Superior temporal gyrus (tissue), 1 donor: ENCODE measurements around the gene APOH.
A peak's percentile ranks its signal among the peaks of the same experiment; 100 is the strongest.

Source experiments
- DNase-seq: peaks from one replicate; pipeline ENCODE4 v3.0.0-alpha.2; 2016; ENCODE audit errors: extremely low spot score

Gene APOH

GRCh38 chr17:66235377-66235994 lies 6.3 kb upstream of the APOH start:
- DNase-seq, result no peak

DNA sequence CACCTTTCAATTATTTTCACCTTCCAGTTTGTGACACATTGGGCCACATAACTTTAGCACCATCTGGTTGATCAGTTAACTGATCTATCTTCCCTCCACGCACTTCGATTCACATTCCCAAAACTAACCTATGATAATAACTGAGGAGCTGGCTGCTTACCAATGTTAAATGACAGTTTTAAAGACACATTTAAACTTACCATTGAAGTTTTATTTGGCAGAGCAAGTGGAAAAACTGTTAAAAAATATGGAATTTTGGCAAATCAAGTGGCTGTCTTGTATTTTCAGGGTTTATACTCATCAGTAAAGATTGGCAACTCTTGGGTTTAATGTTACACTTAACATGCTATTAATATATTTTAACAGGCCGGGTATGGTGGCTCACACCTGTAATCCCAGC lies 5.4 kb upstream of the APOH start:
- DNase-seq, result no peak

DNA sequence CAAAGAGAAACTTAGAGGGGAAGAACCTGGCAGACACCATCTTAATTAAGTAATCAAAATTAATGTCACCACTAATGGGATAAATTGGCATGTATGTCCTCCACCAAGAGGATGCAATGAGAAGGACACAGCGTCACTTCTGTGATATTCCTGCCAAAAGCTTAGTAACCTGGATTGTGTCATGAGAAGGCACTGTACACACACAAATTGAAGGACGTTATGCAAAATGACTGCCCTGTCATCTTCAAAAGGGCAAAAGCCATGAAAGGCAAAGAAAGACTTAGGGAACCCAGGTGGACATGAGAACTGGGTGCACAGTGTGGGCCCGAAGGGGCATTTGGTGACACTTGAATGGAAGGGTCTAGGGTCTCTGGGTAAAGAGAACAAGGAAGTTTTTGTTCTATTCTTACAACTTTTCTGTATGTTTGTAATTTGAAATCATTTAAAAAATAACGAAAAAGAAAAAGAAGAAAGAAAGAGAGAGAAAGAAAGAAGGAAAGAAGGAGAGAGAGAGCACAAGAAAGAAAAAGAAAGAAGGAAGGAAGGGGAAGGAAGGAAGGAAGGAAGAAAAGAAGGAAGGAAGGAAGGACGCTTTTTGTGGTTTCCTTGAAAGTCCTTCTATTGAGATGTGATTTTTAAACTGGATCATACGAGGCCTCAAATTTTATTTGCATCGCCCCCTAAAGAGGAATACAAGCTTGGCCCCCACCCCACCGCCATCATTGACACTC lies 4.0 kb upstream of the APOH start:
- DNase-seq, result no peak

GRCh38 chr17:66230922-66231591 lies 1.8 kb upstream of the APOH start:
- no peak for DNase-seq

GRCh38 chr17:66229783-66230538 lies 746 bp upstream of the APOH start:
- no peak for DNase-seq

GRCh38 chr17:66227212-66228045 lies 1.8 kb downstream of the APOH start:
- no peak for DNase-seq

GRCh38 chr17:66222798-66223350 lies 6.3 kb downstream of the APOH start:
- DNase-seq, result no peak

GRCh38 chr17:66221755-66222530 lies 7.3 kb downstream of the APOH start:
- no peak for DNase-seq

- DNase-seq, result no peak
Measured at GRCh38 chr17:66221343-66221742, 7.9 kb downstream of the APOH start.

DNA sequence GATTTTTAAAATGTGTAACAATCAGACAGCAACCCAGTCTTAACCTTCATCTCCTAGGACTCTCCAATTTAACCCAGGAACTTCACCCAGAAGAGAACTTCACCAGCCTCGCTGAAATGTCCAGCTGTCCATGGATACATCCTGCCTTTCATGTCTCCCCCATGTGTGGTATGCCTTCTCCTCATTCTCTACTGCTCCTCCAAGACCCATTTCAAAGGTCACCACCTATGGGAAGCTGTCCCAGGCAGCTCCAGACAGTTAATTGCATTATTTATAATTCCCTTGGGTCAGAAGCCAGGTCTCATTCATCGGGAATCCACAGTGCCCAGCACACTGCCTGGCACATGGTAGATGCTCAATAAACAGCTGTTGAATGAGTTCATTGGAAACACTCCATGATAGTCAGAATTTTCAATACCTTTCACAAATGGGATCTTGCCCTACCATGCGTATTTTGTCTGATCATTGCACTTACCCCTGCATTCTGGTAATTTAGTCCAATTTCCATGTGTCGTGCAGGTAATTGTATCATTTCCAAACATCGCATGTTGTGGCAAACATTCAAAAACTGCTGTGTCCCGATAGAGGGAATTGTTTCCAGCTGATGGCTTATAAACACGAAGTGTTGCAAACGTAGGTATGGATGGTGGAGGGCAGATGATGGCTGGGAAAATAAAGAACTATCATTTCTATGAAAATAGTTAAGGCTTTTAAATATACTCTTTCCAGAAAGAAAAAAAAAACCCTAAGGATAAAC lies 9.0 kb downstream of the APOH start:
- DNase-seq, result no peak

GRCh38 chr17:66215529-66215911 lies 13.7 kb downstream of the APOH start:
- no peak for DNase-seq

DNA sequence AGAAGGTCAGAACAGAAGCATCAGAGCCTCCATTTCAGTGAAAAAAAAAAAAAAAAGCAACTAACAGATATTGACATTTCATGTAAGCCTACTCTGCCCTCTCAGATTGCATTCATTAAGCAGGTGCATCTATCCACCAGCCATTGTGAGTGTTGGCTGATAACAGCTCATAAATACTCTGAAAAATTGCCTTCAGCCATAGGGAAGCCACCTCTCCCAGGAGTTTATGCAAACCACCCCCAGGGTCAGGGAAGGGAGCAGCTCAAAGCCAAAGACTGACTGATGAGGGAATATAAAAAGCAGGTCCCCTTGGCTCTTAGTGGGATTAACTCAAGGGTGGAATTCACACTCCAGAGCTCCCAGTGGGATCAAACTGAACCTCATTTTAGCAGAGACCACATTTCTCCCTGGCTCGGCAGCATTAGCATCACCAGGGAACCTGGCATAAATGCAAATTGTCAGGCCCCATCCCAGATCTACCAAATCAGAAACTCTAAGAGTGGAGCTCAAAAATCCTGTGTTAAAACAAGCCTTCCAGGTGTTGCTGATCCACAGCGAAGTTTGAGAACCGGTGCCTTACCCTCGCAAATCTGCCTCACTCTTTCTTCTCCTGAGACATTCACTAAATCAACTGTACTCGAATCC lies 14.2 kb downstream of the APOH start:
- DNase-seq, result no peak

DNA sequence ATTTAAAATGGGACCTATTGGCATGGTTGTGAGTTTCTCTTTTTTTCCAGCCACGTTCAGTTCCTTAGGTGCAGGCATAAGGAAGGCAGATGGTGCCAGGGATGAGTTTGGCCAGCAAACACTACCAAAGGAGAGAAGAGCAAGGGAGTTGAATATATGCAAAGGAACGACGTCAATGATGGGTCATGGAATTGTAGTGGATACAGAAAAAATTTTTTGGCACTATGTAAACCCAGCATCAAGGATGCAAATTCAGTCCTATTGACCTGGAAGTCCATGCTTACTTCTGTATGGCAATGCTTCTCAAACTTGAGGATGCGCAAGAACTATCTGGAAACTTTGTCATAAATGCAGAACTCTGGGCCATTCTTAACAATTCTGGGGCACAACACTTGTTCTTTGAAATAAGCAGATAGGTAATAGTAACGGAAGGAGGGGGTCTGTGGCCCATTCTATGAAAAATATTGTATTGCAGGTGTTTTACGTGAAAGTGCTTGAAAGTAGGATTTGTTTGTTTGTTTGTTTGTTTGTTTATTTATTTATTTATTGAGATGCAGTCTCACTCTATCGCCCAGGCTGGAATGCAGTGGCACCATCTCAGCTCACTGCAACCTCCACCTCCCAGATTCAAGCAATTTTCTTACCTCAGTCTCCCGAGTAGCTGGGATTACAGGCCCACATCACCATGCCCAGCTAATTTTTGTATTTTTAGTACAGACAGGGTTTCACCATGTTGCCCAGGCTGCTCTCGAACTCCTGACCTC lies 18.0 kb downstream of the APOH start:
- DNase-seq, result no peak

DNA sequence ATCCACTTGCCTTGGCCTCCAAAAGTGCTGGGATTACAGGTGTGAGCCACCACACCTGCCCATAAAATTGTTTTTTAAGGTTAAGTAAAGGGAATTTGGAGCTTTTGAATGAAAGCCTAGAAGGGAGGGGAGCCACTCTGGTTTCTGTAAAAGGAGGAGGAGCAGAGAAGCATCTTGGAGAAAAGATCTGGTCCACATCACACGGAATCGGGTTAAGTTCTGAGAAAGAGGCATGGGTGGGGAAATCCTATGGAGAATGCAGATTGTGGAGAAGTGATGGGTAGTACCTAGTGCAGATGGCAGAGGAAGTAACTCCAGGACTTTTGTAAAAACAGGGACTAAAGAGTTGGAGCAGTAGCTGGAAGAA lies 19.0 kb downstream of the APOH start:
- no peak for DNase-seq

- DNase-seq, result no peak
Measured at GRCh38 chr17:66207936-66208335, 21.3 kb downstream of the APOH start.

DNA sequence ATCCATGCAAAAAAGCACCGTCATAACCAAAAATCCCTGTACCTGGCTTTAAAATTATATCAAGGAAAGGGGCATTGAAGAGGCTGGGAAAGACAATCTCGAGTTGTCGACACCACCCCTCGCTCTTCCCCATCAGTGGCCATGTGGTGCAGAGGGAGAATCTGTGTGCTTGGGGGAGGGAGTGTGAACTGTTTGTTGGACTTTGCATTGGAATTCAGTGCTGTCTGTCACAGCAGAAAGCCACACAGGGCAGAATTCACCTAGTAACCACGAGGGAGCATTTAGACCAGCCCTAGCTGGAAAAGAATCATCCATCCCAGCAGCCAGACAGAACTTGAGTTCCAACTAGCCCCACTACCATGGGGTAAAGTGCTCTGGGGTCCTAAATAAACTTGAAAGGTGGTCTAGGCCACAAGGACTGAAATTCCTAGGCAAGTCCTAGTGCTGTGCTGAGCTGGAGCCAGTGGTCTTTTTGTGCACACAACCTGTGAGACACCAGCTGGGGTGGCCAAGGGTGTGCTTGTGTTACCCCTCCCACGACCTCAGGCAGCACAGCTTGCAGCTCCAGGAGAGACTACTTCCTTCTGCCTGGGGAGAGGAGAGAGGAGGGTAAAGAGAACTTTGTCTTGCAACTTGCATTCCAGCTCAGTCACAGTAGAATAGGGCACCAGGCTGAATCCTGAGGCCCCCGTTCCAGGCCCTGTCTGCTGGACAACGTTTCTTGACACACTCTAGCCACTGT lies 25.8 kb downstream of the APOH start:
- DNase-seq, result no peak

- DNase-seq, result peak; percentile 52
Measured at GRCh38 chr17:66200685-66201092, 28.5 kb downstream of the APOH start.

DNA sequence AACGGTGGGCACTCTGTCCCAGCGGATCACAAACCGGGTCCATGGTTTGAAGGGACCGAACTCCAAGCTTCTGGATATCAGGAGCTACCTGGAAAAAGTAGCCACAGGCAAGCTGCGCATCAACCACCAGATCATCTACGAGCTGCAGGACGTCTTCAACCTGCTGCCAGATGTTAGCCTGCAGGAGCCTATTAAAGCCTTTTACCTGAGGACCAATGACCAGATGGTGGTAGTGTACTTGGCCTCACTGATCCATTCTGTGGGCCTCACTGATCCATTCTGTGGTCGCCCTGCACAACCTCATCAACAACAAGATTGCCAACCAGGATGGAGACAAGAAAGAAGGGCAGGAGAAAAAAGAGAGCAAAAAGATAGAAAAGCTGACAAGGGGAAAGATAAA lies 31.0 kb downstream of the APOH start:
- DNase-seq, result no peak
